HL-60/S4 treated with retinoic acid at 250 ng/mL for 4 days and 3 days (cell line): ENCODE data around the gene SAYSD1.
"Not testable (repeated sequence)": the region's sequence is repeated elsewhere in the genome, so short reads cannot be mapped to it uniquely, and the experiment has no call there.

Experiments
- in situ Hi-C: fragments of 300-500 bp; cut with MboI; formaldehyde crosslinking; loops from 2 replicates; pipeline ENCODE4 v1.7.0; 2022; ENCODE audit warnings: low sequenced_read_pairs

Gene SAYSD1, protein sequence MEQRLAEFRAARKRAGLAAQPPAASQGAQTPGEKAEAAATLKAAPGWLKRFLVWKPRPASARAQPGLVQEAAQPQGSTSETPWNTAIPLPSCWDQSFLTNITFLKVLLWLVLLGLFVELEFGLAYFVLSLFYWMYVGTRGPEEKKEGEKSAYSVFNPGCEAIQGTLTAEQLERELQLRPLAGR

DNA sequence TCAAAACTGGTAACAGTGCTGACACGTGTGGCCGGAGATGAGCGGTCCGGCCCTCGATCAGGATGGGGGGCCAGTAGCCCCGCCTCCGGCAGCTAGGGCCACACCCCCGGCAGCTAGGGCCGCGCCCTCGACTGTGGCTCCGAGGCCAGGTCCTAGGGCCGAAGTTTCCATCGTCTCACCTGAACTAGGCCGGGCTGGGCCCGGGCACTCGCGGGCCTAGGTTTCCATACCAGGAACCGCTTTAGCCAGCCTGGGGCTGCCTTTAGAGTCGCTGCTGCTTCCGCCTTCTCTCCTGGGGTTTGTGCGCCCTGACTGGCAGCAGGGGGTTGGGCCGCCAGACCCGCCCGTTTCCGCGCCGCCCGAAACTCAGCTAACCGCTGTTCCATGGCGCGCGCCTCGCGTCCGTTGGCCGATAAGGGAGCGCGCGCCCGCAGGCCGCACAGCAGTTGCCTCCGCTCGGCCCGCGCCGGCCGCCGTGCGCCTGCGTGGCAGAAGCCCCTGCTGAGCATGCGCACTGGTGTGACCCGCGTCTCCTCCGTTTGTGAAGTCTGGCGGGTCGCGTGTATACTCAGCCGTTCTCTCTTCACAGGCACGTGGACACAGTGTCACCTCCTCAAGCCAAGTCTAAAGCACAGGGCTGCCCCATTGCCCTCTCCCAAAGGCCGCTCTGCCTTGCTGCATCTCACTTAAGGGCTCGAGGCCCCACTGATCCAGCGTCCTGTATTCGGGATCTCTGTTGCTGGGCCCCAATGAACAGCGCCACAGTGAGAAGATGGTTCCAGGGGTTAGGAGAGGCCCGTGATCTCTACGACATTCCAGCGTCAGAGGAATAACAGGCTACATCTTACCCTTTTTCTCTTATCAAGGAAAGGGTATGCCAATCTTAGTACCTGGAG is at the start of gene SAYSD1:
SAYSD1 (minus strand) TSS at position 483 of the 896 bp plus-strand sequence; CDS start at position 386, 97 bp downstream.
- in situ Hi-C loops: no loop called here

DNA sequence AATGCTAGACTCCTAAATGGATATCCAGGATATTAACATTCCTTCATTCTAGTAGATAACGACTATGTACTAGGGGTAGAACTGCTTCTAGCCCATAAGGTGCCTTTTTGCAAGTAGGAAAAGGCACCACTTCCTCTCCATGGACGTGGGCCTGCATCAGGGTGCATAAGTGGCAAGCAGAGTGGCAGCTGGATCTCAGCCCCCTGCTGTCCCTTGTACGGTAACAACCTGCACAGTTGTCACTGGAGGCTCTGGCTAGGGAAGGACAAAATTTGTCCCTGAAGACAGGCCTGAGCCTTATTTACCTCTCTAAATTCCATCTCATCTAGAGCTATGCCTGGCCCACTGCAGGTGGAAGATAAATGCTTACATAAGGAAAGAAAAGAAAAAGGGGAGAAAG is 42.5 kb upstream of the SAYSD1 start:
- in situ Hi-C loops: no loop called here

DNA sequence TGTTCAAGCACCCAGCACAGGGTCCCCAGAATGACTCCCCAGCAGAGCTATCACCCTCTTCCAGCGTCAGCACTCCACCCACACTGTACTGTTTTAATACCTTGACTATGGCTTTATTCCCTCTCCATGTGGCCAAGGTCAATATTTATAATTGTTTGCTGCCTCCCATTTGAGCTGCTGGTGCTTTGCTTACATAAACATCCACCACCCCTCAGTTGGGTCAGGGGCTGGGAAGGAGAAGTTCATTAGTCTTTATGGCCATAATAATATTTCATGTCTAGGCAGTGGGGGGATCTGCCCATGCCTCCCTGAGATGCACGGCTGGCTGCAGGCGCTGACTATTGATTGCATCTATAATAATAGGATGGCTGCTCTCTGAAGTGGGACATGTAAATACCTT is 41.8 kb upstream of the SAYSD1 start:
- in situ Hi-C loops: no loop called here

DNA sequence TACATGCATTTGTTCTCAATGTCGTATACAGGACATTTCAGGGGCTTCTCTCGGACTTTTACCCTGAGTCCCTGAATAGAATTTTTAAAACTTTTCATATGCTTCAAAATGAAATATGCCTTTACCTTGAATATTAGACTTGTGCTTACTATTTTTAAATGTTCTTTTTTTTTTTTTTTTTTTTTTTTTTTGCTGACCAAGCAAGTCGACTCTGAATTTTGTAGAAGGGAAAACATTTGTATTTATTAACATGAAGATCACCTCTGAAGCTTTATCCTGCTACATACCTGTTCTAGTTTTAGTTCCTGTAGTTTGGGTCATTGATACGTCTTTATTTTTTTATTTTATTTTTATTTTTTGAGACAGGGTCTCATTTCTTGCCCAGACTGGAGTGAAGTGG is 39.7 kb upstream of the SAYSD1 start:
- in situ Hi-C loops: no loop called here

DNA sequence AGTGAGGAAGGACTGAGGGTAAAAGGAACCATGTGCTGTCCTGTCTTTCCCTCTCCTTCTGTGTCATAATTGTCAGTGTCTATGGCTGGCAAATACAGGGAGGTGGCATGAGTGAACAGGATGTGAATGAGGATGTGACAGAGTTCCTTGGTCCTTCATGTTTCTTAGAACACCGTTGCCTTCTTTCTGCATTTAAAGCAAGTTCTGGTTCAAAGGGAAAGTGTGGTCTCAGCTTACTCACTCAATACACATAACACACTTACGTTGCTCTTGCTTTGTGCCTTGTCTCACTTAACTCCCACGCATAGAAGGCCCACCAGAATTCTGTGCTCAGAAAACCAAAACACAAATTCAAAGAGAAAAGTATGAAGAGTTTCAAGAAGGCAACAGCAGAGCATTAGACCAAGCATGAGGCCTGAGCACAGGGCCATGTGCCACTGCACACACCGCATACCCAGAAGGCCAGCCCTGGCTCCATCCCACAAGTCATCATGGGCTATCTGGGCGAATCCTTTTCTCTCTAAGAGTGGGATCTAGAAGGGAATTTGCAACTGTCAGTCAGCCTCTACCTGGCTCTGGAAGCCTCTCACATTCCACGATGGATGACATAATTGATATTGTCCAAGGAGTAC is 38.9 kb upstream of the SAYSD1 start:
- in situ Hi-C loops: no loop called here

DNA sequence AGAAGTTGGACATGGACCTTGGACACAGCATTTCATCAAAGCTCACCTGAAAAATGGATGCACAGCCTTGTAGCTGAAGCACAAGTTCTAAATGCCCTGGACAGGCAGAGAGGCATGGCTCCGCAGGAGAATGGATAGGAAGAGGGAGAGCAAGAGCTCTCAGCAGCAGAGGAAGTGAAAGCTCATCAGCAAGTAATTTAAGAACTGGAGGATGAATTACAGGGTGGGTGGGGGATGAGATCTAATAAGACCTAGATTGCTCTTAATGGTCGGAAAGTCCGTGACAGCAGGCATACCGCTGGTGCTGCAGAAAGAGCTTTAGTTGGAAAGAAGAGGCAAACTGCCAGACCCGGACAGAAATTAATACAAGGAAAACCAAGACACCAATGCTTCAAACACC is 37.3 kb upstream of the SAYSD1 start:
- in situ Hi-C loops: no loop called here

DNA sequence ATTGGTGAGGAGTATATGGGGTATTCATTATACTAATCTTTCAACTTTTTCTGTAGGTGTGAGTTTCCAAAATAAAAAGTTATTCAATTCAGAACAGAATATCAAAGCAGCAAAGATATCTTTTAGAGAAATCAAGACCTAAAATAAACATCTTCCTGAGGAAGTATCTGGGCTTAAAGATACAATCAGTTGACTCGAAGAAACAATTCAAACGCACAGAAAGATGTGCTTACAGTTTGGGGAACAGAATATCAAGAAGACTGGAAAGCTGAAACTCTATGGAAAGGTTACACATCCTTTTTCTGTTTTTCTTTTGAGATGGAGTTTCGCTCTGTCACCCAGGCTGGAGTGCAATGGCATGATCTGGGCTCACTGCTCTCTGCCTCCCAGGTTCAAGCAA is 36.2 kb upstream of the SAYSD1 start:
- in situ Hi-C loops: no loop called here

DNA sequence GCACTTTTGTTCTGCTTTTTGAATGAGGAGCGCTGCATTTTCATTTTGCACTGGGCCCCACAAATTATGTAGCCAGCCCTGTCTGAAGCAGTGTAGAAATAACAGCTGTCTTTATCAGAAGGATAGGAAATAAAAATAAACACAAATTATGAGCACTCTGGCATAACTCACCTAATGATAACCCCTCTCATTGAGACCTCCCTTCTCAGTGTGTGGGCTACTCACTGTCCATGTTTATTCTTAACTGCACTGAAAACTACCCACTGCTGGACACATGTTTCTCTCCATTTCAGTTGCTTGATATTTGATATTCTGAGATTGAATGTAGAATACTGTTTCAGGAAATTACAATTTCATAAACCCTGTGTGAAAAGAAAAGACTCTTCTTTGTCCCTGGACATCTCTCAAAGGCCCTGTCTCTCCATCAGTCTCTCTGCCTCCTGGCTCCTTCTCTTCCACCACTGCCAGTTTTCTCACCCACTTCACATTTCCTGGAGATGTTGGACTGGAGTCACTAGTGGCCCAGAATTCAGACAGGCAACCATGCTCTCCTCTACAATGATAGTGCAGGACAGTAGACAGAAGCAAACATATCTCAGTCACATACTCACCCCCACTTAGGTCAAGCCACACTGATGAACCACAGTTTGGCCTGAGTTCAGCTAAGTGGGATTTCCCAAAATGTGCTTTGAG is 29.6 kb upstream of the SAYSD1 start:
- in situ Hi-C loops: no loop called here

DNA sequence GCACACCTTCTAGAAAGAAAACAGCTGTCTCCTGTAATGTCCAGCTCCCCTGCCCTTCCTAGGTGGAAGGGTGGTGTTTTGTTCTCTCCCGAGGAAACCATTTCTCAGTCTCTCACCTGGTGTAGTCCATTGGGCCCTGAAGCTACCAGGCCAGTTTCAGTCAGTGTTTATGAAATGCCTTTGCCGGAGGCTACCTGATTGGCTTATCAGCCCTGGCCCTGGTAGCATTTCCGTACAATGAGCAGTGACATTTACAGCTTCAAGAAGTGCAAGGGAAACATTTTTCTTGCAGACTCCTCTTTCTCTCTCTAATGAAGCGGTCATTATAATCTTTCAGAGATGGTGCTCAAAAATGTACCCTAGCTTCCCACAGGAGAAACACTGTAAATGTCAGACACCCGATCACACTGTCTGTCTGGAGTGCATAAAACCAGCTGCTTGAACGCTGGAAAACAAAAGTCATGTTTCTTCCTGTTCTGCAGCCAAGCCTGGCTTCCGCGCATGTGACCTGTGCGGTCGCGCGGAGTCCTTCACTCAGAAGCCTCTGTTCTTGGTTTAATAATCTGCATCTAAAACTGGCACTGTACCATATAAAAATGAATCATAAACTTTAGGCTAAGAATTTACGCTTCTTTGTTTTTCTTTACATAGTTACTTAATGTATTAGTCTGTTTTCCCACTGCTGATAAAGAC is 28.4 kb upstream of the SAYSD1 start:
- in situ Hi-C loops: no loop called here

DNA sequence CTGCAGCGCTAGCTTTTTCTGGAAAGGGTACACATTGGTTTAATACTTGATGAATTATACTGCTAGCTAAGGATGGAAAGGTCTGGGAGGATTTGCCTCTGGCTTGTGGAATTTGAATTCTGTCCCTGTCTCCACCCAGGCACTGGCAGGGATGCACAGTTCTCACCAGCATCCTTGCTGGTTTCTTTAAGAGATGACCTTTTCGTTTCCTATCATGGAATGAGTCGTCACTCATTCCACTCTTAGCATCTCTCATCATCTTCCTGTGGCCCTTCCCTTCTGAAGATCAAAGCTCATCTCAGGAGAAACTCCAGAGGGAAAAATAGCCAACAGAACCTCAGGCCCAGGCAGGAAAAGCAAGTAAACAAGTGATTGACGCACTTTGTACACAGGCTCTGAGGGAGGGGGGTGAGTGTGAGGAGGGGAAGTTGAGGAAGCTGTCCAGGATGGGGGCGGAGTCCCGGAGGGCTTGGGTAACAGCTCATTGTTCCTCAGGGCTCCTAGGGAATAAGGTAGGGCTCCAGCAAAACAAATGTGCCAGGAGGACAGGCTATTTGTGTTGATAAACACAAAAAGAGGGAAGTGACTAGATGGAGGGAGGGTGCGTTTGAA is 25.7 kb upstream of the SAYSD1 start:
- in situ Hi-C loops: no loop called here

DNA sequence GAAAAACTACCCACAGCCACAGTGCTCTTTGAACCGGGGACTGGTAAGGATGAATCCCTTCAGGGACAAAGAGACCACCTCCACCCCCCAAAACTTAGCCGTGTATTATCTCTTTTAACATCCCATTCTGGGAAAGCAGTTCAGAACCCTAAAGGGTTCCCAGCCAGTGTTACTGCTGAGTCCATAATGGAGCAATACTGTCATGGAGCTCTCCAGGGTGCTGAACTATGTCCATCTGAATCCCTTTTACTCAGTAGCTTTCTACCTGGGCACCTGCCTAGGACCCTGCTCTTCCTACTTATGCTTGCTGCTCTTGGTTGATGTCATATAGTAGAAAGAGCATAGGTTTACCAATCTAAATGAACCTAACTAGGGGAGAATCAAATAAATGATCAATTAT is 22.3 kb upstream of the SAYSD1 start:
- in situ Hi-C loops: no loop called here

DNA sequence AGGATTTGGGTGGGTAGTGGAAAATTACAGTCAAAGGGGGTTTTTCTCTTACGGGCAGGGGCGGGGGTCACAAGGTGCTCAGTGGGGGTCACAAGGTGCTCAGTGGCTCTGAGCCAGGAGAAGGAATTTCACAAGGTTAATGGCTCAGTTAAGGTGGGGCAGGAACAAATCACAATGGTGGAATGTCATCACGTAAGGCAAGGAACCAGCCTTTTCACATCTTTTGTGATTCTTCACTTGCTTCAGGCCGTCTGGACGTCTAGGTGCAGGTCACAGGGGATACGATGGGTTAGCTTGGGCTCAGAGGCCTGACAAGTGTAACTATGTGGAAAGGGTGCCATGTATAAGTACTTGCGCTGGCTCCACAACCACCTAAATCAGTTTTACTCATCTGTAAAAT is 21.2 kb upstream of the SAYSD1 start:
- in situ Hi-C loops: not testable (repeated sequence)

DNA sequence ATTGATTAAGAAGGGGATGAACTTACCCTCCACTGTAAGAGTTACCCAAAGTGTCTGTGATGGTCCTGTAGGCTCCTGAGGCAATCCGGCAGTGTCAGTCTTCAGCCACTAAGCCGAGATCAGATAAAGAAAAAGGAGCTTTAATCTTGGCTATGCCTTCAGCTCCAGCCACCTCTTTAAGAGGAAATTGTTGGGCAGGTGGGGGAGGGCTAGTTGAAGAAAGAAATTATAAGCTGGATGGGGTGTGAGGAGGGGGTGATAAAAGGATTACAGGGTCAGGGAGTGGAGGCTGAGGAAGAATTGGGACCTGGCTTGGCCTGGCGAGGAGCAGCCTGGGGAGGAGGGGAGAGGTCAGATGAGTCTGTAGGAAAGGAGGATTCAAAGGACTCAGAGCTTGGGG is 19.8 kb upstream of the SAYSD1 start:
- in situ Hi-C loops: not testable (repeated sequence)

DNA sequence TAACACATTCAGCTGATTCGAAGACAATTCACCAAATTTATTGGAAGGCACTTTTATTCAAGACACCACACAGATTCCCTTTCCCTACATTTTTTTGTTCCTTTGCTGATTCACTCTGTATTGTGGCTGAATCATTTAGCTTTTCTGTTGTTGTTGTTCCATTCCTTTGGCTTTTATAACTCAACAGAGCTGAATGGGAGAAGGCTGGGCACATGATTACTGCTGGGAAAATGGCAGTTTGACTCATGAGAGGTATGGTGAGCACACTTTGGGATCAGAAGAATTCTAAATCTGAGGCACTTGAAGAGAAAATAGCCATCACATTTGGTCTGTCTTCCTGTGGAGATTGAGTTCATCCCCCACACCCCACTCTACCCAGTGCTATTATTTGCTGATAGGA is 15.7 kb upstream of the SAYSD1 start:
- in situ Hi-C loops: no loop called here

DNA sequence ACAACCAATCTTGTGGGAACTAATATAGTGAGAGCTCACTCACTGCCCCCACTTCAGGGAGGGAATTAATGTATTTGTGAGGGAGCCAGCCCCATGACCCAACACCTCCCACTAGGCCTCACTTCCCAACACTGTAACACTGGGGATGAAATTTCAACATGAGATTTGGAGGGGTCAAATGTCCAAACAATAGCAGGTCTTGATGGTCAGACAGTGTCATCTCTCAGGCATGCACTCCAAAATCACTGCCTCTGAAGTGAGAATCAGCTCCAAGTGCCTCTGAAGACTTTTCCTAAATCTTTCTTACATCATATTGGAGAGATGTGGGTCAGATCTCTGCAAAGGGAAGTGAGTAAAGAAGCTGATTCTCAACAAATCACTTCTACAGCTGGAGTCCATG is 13.8 kb upstream of the SAYSD1 start:
- in situ Hi-C loops: no loop called here

DNA sequence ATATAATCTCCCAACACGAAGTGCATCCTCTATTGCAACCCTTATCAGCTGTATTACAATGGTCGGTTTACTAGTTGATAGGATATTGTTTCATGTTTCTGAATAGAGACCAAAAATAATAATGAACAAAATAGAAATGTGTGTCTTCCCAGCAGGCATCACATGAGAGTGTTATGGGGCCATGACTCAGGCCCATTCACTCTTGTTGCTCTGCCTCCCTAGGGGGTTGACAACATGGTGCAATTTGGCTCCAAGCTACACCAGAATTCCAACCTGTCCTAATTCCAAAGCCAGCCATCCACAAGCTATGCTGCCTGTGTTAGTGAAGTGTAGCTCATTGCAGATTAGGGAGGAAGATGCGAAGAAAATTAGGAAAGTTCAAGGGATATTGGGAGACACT is 13.1 kb upstream of the SAYSD1 start:
- in situ Hi-C loops: no loop called here

DNA sequence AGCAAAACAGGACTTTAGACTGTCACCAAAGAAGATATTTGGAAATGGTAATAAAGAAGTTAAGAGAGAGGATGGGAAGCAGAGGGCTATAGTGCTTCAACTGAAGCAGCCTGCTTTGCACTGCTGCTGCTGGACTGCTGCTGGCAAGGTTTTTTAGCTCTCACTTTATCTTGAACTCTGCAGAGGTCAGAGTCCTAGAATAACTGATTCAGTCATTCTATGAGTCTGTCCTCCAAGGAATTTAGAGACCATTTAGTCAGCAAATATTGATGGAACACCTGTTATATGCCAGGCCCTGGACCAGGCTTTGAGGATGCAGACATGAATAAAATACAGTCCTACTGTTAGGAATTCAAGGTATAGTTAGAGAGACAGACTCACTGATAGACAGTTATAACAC is 9.1 kb upstream of the SAYSD1 start:
- in situ Hi-C loops: no loop called here

DNA sequence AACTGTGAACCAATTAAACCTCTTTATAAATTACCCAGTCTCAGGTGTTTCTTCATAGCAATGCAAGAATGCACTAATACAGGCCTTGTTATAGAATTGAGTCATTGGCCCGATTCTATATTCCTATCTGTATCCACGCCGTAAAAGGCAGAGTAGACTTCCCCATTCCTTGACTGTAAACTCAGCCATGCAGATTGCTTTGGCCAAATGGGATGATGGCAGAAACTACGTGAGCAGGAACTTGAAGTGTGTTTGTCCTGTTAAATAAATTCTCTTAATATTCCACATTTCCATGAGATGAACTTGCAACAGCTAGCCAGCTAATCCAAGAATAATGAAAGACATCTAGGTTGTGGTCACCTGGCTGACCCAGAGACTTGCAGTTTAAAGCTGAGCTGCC is 3.9 kb upstream of the SAYSD1 start:
- in situ Hi-C loops: no loop called here

DNA sequence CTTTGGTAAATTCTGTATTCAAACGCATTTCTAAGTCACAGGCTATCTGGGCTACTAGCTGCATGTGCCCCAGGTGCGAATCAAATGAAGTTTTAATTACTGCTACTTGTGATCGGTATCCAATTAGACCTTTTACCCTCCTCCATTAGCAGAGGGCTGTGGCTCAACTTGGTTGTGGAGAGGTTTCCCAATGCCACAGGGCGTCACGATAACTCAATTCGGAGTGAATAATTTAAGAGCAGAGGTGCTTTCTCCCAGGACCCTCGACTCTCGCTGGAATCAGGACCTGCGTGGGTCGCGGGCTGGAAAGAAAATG is 640 bp downstream of the SAYSD1 start:
- in situ Hi-C loops: no loop called here

DNA sequence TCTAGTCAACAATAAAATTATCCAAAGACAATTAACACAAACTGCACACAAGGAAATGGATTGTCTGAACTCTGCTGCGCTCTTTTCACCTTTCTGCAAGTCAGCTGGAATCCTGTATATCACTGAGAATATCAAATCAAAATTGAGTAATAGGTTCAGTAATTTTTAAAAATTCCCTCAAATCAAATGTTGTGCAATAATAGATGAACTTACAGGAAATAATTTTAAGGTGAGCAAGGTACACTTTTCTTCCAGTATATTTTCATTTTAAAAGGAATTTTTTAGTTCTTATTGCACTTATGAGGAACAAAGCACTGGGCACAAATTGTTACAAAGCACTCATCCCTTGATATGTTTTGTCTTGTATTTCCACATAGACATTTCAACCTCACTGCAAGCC is 1.2 kb downstream of the SAYSD1 start:
- in situ Hi-C loops: no loop called here

DNA sequence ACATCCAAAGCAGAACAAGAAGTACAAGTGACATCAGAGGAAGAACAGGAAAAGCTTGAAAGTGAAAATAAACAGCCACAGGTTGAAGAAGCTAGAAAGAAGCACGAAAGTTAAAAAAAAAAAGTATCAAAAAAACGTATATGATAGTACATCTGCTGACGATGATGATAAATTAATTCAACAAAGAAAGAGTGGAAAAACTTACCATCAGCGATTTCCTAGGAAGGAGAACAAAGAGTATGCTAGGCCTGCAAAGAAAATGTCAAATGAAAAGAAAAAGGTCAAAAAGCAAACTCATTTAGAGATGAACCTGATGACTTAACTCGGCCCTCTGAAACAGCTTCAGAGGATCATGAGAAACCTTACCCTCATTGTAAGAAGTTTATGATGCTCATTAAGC is 3.7 kb downstream of the SAYSD1 start:
- in situ Hi-C loops: no loop called here
